Stromal cell of bone marrow (primary cell): ENCODE results near the gene MPZL3.
A peak's percentile ranks its signal among the peaks of the same experiment; 100 is the strongest.

Experiments used
- DNase-seq: peaks from one replicate; pipeline ENCODE4 v3.0.0-alpha.2; 2012; ENCODE audit warnings: low read depth

MPZL3 gene

GRCh38 chr11:118251858-118252652 lies at the start of gene MPZL3:
Gene MPZL3 (minus strand): TSS chr11:118252365. CDS start chr11:118252294, 71 bp downstream.
- DNase-seq: peak; percentile 20

GRCh38 chr11:118301600-118302195 lies 49.5 kb upstream of the MPZL3 start:
- no peak for DNase-seq

GRCh38 chr11:118295815-118296454 lies 43.8 kb upstream of the MPZL3 start:
- DNase-seq: no peak

- DNase-seq: no peak
These were observed 43.0 kb upstream of the MPZL3 start for GRCh38 chr11:118295199-118295598.

- no peak for DNase-seq
These were observed 41.9 kb upstream of the MPZL3 start for GRCh38 chr11:118294053-118294452.

GRCh38 chr11:118291477-118292135 lies 39.4 kb upstream of the MPZL3 start:
- DNase-seq: no peak

GRCh38 chr11:118290923-118291322 lies 38.8 kb upstream of the MPZL3 start:
- no peak for DNase-seq

- DNase-seq: no peak
These were observed 37.2 kb upstream of the MPZL3 start for GRCh38 chr11:118289401-118289800.

GRCh38 chr11:118287006-118287405 lies 34.8 kb upstream of the MPZL3 start:
- DNase-seq: no peak

- DNase-seq: no peak
These were observed 34.4 kb upstream of the MPZL3 start for GRCh38 chr11:118286545-118286944.

- DNase-seq: no peak
These were observed 31.7 kb upstream of the MPZL3 start for GRCh38 chr11:118283756-118284350.

GRCh38 chr11:118283037-118283636 lies 31.0 kb upstream of the MPZL3 start:
- no peak for DNase-seq

GRCh38 chr11:118282606-118283005 lies 30.4 kb upstream of the MPZL3 start:
- DNase-seq: no peak

GRCh38 chr11:118281284-118281683 lies 29.1 kb upstream of the MPZL3 start:
- DNase-seq: no peak

GRCh38 chr11:118277312-118277711 lies 25.1 kb upstream of the MPZL3 start:
- no peak for DNase-seq

GRCh38 chr11:118276422-118276821 lies 24.3 kb upstream of the MPZL3 start:
- no peak for DNase-seq

- DNase-seq: no peak
These were observed 23.0 kb upstream of the MPZL3 start for GRCh38 chr11:118275176-118275575.

- no peak for DNase-seq
These were observed 22.0 kb upstream of the MPZL3 start for GRCh38 chr11:118274186-118274585.

GRCh38 chr11:118272001-118272400 lies 19.8 kb upstream of the MPZL3 start:
- no peak for DNase-seq

- DNase-seq: no peak
These were observed 15.3 kb upstream of the MPZL3 start for GRCh38 chr11:118267486-118267885.

- no peak for DNase-seq
These were observed 13.8 kb upstream of the MPZL3 start for GRCh38 chr11:118265954-118266353.
